K562 (cell line): Measurements from ENCODE around the gene CAPN10. TPM values are rescaled to one million over a fixed set of nuclear protein-coding genes. Genes with fewer than 3 reads are reported as not detected.

Experiments
- ATAC-seq: fragments of 200-7000 bp; cut with Tn5 transposase; 3 replicates; pipeline ENCODE4 v1.9.1; 2020; ENCODE audit warnings: moderate library complexity
- BruUV-seq: library from RNA; stranded (reverse); fragments of 400-500 nt; replicated peaks from 2 replicates; lab custom pipeline; 2021; lab: Mats Ljungman, UMichigan
- CTCF ChIA-PET: fragments of 300-600 bp; formaldehyde crosslinking; extraction: SDS; loops from one replicate; lab custom pipeline; 2021; ENCODE audit warnings: low intra/inter-chr PET ratio; lab: Yijun Ruan, JAX
- POLR2A ChIA-PET: fragments of 300-600, 350-650 bp; sonication (Branson Sonifier 250); formaldehyde crosslinking; extraction: SDS; loops from one replicate; lab custom pipeline; 2021; ENCODE audit warnings: antibody characterized with exemption, inconsistent platforms; lab: Yijun Ruan, JAX
- DNase-seq, 4 experiments: peaks; one replicate each; pipeline versions ENCODE4 v3.0.0 to v3.0.0-alpha.2; 2011 to 2018; ENCODE audit warnings: low spot score in 3 of 4, mixed read lengths in 3 of 4; ENCODE audit errors: extremely low read depth in 1 of 4
- FAIRE-seq: peaks from 2 replicates; lab custom pipeline; 2011; peaks lifted over from hg19 to GRCh38; lab: Jason Lieb, UNC
- H2AFZ ChIP-seq: 2 replicates; pipeline ENCODE4 v1.6.0; 2011; ENCODE audit warnings: low read depth, low read length, control low read depth, inconsistent platforms
- H3K27ac ChIP-seq: fragments of 200-600 bp; 3 replicates; pipeline ENCODE4 v1.8.0; 2011; ENCODE audit warnings: low read depth, mild to moderate bottlenecking, control low read depth, inconsistent platforms, low read length, moderate library complexity, mixed read lengths; ENCODE audit errors: extremely low read depth
- H3K27me3 ChIP-seq, 2 experiments: fragments of 300-600 bp in 1 of 2; 2 replicates in 1 of 2; 3 replicates in 1 of 2; pipeline versions ENCODE4 v1.6.0 to v1.8.0; 2011; ENCODE audit warnings: inconsistent platforms in 2 of 2, low read length in 2 of 2, mild to moderate bottlenecking in 1 of 2, mixed read lengths in 1 of 2, moderate library complexity in 1 of 2; ENCODE audit not compliant: control insufficient read depth in 2 of 2, insufficient read depth in 2 of 2
- H3K36me3 ChIP-seq: fragments of 300-600 bp; 3 replicates; pipeline ENCODE4 v1.8.0; 2011; ENCODE audit warnings: mild to moderate bottlenecking, low read length, inconsistent platforms; ENCODE audit not compliant: control insufficient read depth, insufficient read depth
- H3K4me1 ChIP-seq, 2 experiments: fragments of 200-600 bp in 1 of 2; replicated peaks in 1 of 2; 2 replicates in 1 of 2; 3 replicates in 1 of 2; pipeline versions ENCODE4 v1.5.1 to v1.8.0; 2011; ENCODE audit warnings: inconsistent platforms in 2 of 2, low read length in 2 of 2, mild to moderate bottlenecking in 1 of 2, mixed read lengths in 1 of 2, moderate library complexity in 1 of 2; ENCODE audit not compliant: control insufficient read depth in 2 of 2, insufficient read depth in 2 of 2
- H3K4me2 ChIP-seq: 2 replicates; pipeline ENCODE4 v1.6.1; 2011; ENCODE audit warnings: low read length, control low read depth, inconsistent platforms, mixed read lengths; ENCODE audit not compliant: insufficient read depth
- H3K4me3 ChIP-seq: fragments of 200-600 bp; sonication (generic), shearing (Covaris generic); 2 replicates; pipeline ENCODE4 v1.5.1; 2016; ENCODE audit warnings: control low read depth, inconsistent platforms
- H3K79me2 ChIP-seq: fragments of 200-600 bp; 3 replicates; pipeline ENCODE4 v1.8.0; 2011; ENCODE audit warnings: low read length, inconsistent platforms; ENCODE audit not compliant: control insufficient read depth, insufficient read depth
- H3K9ac ChIP-seq, 2 experiments: 2 replicates each; pipeline versions ENCODE4 v1.6.0 to v1.6.1; 2011; ENCODE audit warnings: low read depth in 2 of 2, low read length in 2 of 2, control low read depth in 1 of 2, inconsistent platforms in 1 of 2, mild to moderate bottlenecking in 1 of 2, mixed read lengths in 1 of 2; ENCODE audit not compliant: insufficient read depth in 1 of 2
- H3K9me1 ChIP-seq: one replicate; pipeline ENCODE4 v1.6.0; 2011; ENCODE audit warnings: inconsistent platforms, mild to moderate bottlenecking, low read length, moderate library complexity; ENCODE audit not compliant: control insufficient read depth, insufficient read depth
- H3K9me3 ChIP-seq: replicated peaks from 2 replicates; pipeline ENCODE4 v1.5.1; 2011; ENCODE audit warnings: low read depth, low read length, inconsistent platforms; ENCODE audit not compliant: control insufficient read depth, insufficient read depth
- H4K20me1 ChIP-seq: replicated peaks from 2 replicates; pipeline ENCODE4 v1.6.1; 2011; ENCODE audit warnings: low read length, inconsistent platforms, mixed read lengths; ENCODE audit not compliant: control insufficient read depth, insufficient read depth
- GATA2 ChIP-seq: sonication (generic); formaldehyde crosslinking; IDR thresholded peaks from 2 replicates; pipeline ENCODE4 v1.4.0; 2020; ENCODE audit warnings: mild to moderate bottlenecking, missing genetic modification reagents
- HIVEP1 ChIP-seq: fragments of 250-450 bp; sonication (Bioruptor Pico); IDR thresholded peaks from 2 replicates; pipeline ENCODE4 v1.4.0; 2020; ENCODE audit warnings: mild to moderate bottlenecking
- HMGN3 ChIP-seq: IDR thresholded peaks from 2 replicates; pipeline ENCODE4 v1.6.1; 2011; ENCODE audit warnings: borderline replicate concordance, low read depth, mild to moderate bottlenecking, mixed read lengths, low read length; ENCODE audit not compliant: insufficient read length; ENCODE audit errors: extremely low read depth
- KLF13 ChIP-seq: fragments of 450-650 bp; IDR thresholded peaks from 2 replicates; pipeline ENCODE4 v1.6.1; 2016; ENCODE audit warnings: missing genetic modification characterization, low read depth, mild to moderate bottlenecking, missing compliant biosample characterization, moderate library complexity, borderline replicate concordance
- MCM7 ChIP-seq, 2 experiments: fragments of 450-650 bp; IDR thresholded peaks; 2 replicates each; pipeline ENCODE4 v1.6.1; 2016 to 2018
- NEUROD1 ChIP-seq: fragments of 150-350 bp; IDR thresholded peaks from 2 replicates; pipeline ENCODE4 v1.6.1; 2014; ENCODE audit warnings: borderline replicate concordance, low read length, low read depth; ENCODE audit not compliant: partially characterized antibody
- TBP ChIP-seq: optimal IDR thresholded peaks from 2 replicates; pipeline ENCODE3; 2011; ENCODE audit warnings: low read depth, low read length, improper control_type of control experiment
- XRCC3 ChIP-seq: fragments of 450-650 bp; IDR thresholded peaks from 2 replicates; pipeline ENCODE4 v1.6.1; 2017; ENCODE audit warnings: mild to moderate bottlenecking, moderate library complexity
- ZNF224 ChIP-seq: sonication (generic); formaldehyde crosslinking; IDR thresholded peaks from 2 replicates; pipeline ENCODE4 v1.8.0; 2022; ENCODE audit warnings: mild to moderate bottlenecking, missing genetic modification reagents
- WGBS: fragments of 100-300 bp; shearing (Covaris generic); methylation state at CpG from one replicate; pipeline ENCODE4 v1.1.6; 2016; ENCODE audit warnings: low coverage, mixed read lengths; ENCODE audit not compliant: insufficient coverage; ENCODE audit errors: missing lambda C conversion rate; 5-methylcytosine and 5-hydroxymethylcytosine counted together
- in situ Hi-C: fragments of 300-500 bp; cut with MboI; formaldehyde crosslinking; loops from 4 replicates; pipeline ENCODE4 v1.15.0; 2018; ENCODE audit warnings: inconsistent platforms, mixed read lengths
- intact Hi-C: fragments of 100-400 bp; cut with micrococcal nuclease; formaldehyde crosslinking; loops from 2 replicates; pipeline ENCODE4 v1.14.2; 2022
- polyA plus RNA-seq, 8 experiments: library from polyadenylated mRNA; depleted of rRNA in 4 of 8; stranded (reverse) in 5 of 8; unstranded in 3 of 8; fragments of >200 nt; fragmentation: Nextera tagmentation in 2 of 8; fragmentation: Illumina TruSeq in 1 of 8; extraction: Ambion mirVana in 2 of 8; extraction: Trizol in 1 of 8; gene quantifications; 2 replicates each; pipeline versions ENCODE4 v1.2.1 to v1.2.3, GENCODE V29; 2011 to 2014; ENCODE audit warnings: inconsistent platforms in 1 of 8, missing spikeins in 1 of 8
- total RNA-seq, 7 experiments: library from RNA; depleted of rRNA in 6 of 7; stranded (reverse); fragments of >200 nt in 6 of 7; fragmentation: Illumina TruSeq in 2 of 7; extraction: Trizol in 2 of 7; gene quantifications; 2 replicates each; pipeline versions ENCODE4 v1.2.1 to v1.2.3, GENCODE V29; 2011 to 2021; ENCODE audit warnings: low replicate concordance in 1 of 7
- TF ChIP-seq, protein P1 (sequence below): fragments of 250-450 bp; sonication (Bioruptor Pico); IDR thresholded peaks from 2 replicates; pipeline ENCODE4 v1.5.0; 2020; ENCODE audit warnings: mild to moderate bottlenecking
- TF ChIP-seq, protein P2 (sequence below): sonication (generic); formaldehyde crosslinking; IDR thresholded peaks from 2 replicates; pipeline ENCODE4 v1.8.0; 2023; ENCODE audit warnings: mild to moderate bottlenecking, missing genetic modification reagents

CAPN10 gene
- total and polyA plus RNA-seq, 9 of the 15 experiments (the other 6 are each of a cell fraction or from before 2014, with no cell fraction given) = 0.08 to 26.1 (median 8.4) TPM

DNA sequence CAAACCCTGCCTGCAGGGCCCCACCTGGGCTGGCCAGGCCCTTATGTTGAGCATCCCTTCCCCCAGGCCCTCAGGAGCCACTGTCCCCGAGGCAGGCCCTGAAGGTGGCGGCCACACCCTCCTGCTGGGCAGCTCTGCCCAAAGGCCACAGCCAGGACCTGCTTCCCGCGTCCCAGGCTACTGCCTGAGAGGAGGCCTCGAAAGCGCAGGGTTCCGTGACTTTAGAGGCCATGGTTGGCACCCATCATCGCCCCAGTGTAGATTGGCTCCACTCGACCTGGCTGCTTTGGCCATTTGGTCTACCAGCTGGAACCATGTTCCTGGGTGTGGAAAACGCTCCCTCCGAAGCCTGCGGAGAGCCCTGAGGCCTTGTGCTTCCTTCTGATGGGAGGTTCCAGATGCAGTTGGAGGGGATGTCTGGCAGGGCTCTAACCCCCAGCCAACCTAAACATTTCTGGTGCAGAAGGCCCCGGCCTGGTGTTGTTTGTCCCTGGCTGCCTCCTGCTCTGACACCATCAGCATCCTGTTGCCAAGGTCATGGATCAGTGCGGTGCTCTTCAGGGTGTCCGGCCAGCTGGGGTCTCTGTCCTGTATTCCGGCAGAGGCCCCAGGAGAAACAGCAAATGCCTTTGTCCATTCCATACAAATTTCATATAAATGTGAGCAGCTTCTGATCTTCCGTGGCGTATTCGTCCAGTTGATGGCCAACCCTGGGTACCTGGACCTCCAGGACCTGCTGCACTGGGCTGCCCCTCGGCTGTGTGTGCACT, 14.7 kb downstream of the CAPN10 start:
- no peaks in the 10 kb centered on the region for H3K9me1 ChIP-seq
- no peaks in the 10 kb centered on the region for H3K9me3 ChIP-seq
- ATAC-seq (no peak), FAIRE-seq (no peak), DNase-seq (no peak)
- no peak overlapping the region for H2AFZ ChIP-seq
- H3K36me3 ChIP-seq = peaks cover under 1% of the 10 kb centered on the region; the same call in 1 of the 3 replicates
- no peaks in the 10 kb centered on the region for H4K20me1 ChIP-seq
- TF ChIP-seq MCM7 (IDR thresholded peaks at IDR 0.05) (no peak), ZNF224 (CRISPR knock-in tag) (no peak), GATA2 (CRISPR knock-in tag) (no peak), HIVEP1 (CRISPR knock-in tag) (no peak), KLF13 (tag) (no peak), TBP (no peak), NEUROD1 (no peak), XRCC3 (no peak), HMGN3 (no peak)
- TF ChIP-seq, protein P1, sequence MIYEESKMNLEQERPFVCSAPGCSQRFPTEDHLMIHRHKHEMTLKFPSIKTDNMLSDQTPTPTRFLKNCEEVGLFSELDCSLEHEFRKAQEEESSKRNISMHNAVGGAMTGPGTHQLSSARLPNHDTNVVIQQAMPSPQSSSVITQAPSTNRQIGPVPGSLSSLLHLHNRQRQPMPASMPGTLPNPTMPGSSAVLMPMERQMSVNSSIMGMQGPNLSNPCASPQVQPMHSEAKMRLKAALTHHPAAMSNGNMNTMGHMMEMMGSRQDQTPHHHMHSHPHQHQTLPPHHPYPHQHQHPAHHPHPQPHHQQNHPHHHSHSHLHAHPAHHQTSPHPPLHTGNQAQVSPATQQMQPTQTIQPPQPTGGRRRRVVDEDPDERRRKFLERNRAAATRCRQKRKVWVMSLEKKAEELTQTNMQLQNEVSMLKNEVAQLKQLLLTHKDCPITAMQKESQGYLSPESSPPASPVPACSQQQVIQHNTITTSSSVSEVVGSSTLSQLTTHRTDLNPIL = no peak
- TF ChIP-seq, protein P2, sequence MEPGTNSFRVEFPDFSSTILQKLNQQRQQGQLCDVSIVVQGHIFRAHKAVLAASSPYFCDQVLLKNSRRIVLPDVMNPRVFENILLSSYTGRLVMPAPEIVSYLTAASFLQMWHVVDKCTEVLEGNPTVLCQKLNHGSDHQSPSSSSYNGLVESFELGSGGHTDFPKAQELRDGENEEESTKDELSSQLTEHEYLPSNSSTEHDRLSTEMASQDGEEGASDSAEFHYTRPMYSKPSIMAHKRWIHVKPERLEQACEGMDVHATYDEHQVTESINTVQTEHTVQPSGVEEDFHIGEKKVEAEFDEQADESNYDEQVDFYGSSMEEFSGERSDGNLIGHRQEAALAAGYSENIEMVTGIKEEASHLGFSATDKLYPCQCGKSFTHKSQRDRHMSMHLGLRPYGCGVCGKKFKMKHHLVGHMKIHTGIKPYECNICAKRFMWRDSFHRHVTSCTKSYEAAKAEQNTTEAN (CRISPR knock-in tag) = no peak
- 76% methylated on average over 10 of the region's 20 CpGs for WGBS
- no peak overlapping the region for H3K4me3 ChIP-seq
- POLR2A ChIA-PET = no interaction called here
- H3K9ac ChIP-seq = no peak overlapping the region
- CTCF ChIA-PET = no interaction called here
- H3K4me1 ChIP-seq = peaks cover 4 to 32% of the 10 kb centered on the region in 2 experiments; a peak in 3 of 5 replicates
- no peak overlapping the region for H3K4me2 ChIP-seq
- intact Hi-C loops = no loop called here
- no peaks in the 10 kb centered on the region for H3K79me2 ChIP-seq
- H3K27ac ChIP-seq = no peak overlapping the region
- in situ Hi-C loops = no loop called here
- no peaks in the 10 kb centered on the region for H3K27me3 ChIP-seq
- no TSS peak for BruUV-seq
